ENCODE measurements around the gene KRTAP10-6. TPM values are rescaled to one million over a fixed set of nuclear protein-coding genes. Genes with fewer than 3 reads are reported as not detected.

KRTAP10-6 gene
- total RNA-seq, 2 donors from 2014 or later = not detected

DNA sequence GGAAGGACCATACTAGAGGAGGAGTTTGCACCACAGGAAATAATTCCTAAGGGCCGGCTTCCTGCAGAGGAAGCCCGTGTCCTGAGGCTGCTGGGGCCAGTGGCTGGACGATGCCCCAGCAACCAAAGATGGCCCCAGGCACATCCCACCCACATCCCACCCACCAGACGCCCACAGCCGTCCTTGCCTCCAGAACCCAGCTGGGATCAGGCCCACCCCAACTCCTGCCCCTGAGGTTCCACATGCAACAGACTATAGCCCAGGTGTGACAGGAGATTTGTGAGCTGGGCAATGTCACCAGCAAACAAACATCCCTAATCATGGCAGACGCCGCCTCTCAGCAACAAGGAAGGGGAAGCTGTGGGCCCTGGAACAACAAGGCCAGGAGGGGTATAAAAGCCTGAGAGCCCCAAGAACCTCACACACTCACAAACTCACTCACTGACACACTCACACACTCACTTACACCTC is 34.4 kb upstream of the KRTAP10-6 start, which contains the start of gene KRTAP10-9:
TSS of gene KRTAP10-9 (plus strand) at position 421 of the 471 bp plus-strand sequence. CDS start 79 bp downstream, outside the sequence.
- Histone ChIP-seq H3K36me3 (no peaks in the 10 kb centered on the region), H3K9me3 (peaks cover 4 to 39% of the 10 kb centered on the region in 2 donors), H3K27me3 (no peaks in the 10 kb centered on the region), H3K27ac (no peak within 1 kb of the TSS), H3K4me1 (no peaks in the 10 kb centered on the region), H3K4me3 (no peak within 1 kb of the TSS)
- peak; percentile 40 for DNase-seq (ENCODE audit: low spot score)
- TF ChIP-seq, protein P1, sequence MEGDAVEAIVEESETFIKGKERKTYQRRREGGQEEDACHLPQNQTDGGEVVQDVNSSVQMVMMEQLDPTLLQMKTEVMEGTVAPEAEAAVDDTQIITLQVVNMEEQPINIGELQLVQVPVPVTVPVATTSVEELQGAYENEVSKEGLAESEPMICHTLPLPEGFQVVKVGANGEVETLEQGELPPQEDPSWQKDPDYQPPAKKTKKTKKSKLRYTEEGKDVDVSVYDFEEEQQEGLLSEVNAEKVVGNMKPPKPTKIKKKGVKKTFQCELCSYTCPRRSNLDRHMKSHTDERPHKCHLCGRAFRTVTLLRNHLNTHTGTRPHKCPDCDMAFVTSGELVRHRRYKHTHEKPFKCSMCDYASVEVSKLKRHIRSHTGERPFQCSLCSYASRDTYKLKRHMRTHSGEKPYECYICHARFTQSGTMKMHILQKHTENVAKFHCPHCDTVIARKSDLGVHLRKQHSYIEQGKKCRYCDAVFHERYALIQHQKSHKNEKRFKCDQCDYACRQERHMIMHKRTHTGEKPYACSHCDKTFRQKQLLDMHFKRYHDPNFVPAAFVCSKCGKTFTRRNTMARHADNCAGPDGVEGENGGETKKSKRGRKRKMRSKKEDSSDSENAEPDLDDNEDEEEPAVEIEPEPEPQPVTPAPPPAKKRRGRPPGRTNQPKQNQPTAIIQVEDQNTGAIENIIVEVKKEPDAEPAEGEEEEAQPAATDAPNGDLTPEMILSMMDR (IDR thresholded peaks at IDR 0.05) = no peak

GRCh38 chr21:44626262-44626661 is 34.0 kb upstream of the KRTAP10-6 start:
- Histone ChIP-seq H3K27me3 (no peaks in the 10 kb centered on the region), H3K27ac (no peak overlapping the region), H3K9me3 (peaks cover 2 to 34% of the 10 kb centered on the region in 2 donors), H3K4me1 (no peaks in the 10 kb centered on the region), H3K4me3 (no peak overlapping the region), H3K36me3 (no peaks in the 10 kb centered on the region)
- DNase-seq (ENCODE audit: low spot score) = no peak
- TF ChIP-seq, protein P1 (IDR thresholded peaks at IDR 0.05) = no peak

DNA sequence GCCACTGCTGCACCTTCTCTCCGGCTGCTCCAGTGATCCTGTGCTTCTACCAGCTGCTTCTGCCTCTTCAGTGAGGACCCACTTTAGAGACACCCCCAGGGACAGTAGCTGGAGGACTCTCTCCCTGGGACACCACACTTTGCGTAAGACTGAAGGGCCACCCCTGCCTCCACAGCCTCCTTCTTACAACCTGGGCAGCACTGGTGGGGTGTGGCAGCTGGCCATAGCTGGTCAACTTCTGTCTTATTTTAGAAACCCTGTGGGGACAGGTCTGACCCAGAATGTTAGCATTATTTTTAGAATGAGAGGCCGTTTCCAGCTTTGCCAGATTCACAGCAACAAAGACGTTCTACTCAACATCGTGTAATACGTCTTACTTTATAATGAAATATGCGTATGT is 33.5 kb upstream of the KRTAP10-6 start:
- no peak overlapping the region for H3K27ac ChIP-seq

GRCh38 chr21:44623575-44623974 is 31.3 kb upstream of the KRTAP10-6 start:
- H3K9me3 ChIP-seq = peaks cover 0 to 20% of the 10 kb centered on the region in 2 donors
- TF ChIP-seq, protein P1 (IDR thresholded peaks at IDR 0.05) = no peak
- no peaks in the 10 kb centered on the region for H3K27me3 ChIP-seq
- H3K36me3 ChIP-seq = no peaks in the 10 kb centered on the region
- no peak overlapping the region for H3K4me3 ChIP-seq
- no peaks in the 10 kb centered on the region for H3K4me1 ChIP-seq
- H3K27ac ChIP-seq = no peak overlapping the region
- DNase-seq (ENCODE audit: low spot score) = no peak

More for the DNA sequence above, 33.5 kb upstream of the KRTAP10-6 start:
- H3K9me3 ChIP-seq = peaks cover 0 to 29% of the 10 kb centered on the region in 2 donors
- TF ChIP-seq, protein P1 (IDR thresholded peaks at IDR 0.05) = no peak
- H3K36me3 ChIP-seq = no peaks in the 10 kb centered on the region
- no peaks in the 10 kb centered on the region for H3K4me1 ChIP-seq
- peak; percentile 46 for DNase-seq (ENCODE audit: low spot score)
- H3K27me3 ChIP-seq = no peaks in the 10 kb centered on the region
- no peak overlapping the region for H3K4me3 ChIP-seq

DNA sequence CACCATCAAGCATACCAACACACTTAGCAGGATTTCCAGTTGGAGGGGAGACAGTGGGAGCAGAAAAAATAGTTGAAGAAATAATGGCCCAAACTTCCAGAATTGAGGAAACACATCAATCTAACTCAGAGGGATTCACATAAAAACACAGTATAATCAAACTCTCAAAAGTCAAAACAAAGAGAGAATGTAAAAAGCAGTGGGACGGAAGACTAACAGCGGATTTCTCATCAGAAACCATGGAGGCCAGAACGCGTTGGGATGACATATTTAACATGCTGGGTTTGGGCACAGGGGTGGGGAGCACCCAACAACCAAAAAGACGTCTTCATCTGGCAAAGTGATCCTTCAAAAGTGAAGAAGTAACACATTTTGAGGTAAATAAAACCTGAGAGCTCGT is 27.6 kb upstream of the KRTAP10-6 start:
- no peak for DNase-seq (ENCODE audit: low spot score)
- H3K9me3 ChIP-seq = peaks cover 0 to 20% of the 10 kb centered on the region in 2 donors
- TF ChIP-seq, protein P1 (IDR thresholded peaks at IDR 0.05) = no peak
- H3K36me3 ChIP-seq = no peaks in the 10 kb centered on the region
- no peaks in the 10 kb centered on the region for H3K4me1 ChIP-seq
- H3K27me3 ChIP-seq = no peaks in the 10 kb centered on the region
- H3K4me3 ChIP-seq = no peak overlapping the region
- H3K27ac ChIP-seq = no peak overlapping the region

DNA sequence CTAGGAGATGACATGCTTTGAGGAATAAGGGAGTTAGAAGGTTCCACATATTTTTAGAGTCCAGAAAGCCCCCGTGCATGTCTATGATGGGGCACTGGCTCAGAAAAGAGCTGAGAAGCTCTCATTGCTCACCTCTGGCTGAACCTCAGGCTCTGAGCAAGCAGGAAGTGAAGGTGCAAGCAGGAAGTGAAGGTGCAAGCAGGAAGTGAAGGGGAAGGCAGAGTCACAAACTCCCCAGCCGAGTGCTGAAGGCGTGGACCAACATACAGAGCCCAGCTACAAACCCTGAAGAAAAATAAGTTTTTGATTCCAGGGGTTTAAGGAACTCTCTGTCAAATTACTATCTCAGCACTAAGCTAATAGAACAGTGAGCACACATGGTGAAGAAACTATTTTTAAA is 26.6 kb upstream of the KRTAP10-6 start:
- Histone ChIP-seq H3K4me1 (no peaks in the 10 kb centered on the region), H3K9me3 (peaks cover 0 to 10% of the 10 kb centered on the region in 2 donors), H3K27me3 (no peaks in the 10 kb centered on the region), H3K36me3 (no peaks in the 10 kb centered on the region), H3K4me3 (no peak overlapping the region), H3K27ac (no peak overlapping the region)
- peak; percentile 36 for DNase-seq (ENCODE audit: low spot score)
- TF ChIP-seq, protein P1 (IDR thresholded peaks at IDR 0.05) = no peak
